T-helper 1 cell treated with Interleukin-12 subunit alpha and Interleukin-12 subunit beta and Interleukin-4 antibody, amounts not matched to agents 30 ng/mL and 1 ng/mL, for 36 hours (primary cell): ENCODE results near the gene ITPRIPL1. TPM values are rescaled to one million over a fixed set of nuclear protein-coding genes. Genes with fewer than 3 reads are reported as not detected.

Source experiments
- intact Hi-C: fragments of 100-400 bp; cut with micrococcal nuclease; formaldehyde crosslinking; loops from one replicate; pipeline ENCODE4 v1.15.1; 2024
- total RNA-seq: library from RNA; stranded (reverse); gene quantifications from 2 replicates; pipeline ENCODE4 v1.2.3, GENCODE V29; 2022

ITPRIPL1 gene
- total RNA-seq, 1 donor from 2014 or later, result 40.8 TPM

DNA sequence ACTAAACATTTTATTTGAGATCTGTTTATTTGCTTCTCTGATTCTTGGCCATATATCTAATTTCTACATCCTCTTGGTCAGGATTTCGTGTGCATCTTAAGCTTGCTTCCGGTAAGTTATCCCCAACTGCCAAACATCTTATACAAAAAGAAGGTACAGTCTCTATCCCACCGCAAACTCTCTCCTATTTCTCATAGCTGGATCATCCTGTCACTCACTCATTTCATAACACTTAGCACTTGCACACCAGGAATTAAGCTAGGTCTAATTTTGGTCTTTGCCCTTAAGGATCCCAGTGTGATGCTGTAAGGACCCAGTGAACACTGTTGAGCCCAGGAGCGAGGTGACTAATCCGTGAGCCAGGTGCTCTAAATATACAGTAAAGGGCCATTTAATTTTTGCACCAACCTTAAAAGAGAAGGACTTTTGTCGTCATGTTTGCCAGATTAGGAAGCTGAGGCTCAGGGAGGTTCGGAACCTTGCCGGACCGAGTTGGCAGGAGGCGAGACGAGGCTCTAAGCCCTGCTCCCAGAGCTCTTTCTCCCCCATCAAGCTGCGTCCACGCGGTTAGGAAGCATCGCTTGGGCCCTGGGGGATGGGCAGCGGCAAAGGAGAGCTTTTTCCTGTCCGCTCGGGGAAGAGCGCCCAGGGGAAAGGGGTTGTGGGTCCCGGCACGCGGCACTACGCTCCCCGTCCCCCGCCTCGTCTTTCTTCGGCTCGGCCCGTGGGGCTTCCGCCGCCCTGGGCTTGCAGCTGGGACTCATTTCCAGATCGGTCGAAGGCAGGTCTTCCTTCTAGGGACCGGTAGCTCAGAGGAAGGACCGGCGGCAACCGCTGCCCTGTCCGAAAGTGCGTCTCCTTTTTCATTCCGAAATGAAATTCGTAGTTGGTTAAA is 4.1 kb upstream of the ITPRIPL1 start:
- intact Hi-C loops, result loop anchor here (1.0 to 10.0 kb wide), 8 partner anchors 14 to 644 kb away; partner anchors contain the start of genes CNNM3, DUSP2, KANSL3 and LMAN2L

GRCh38 chr2:96323849-96324248 is 1.3 kb upstream of the ITPRIPL1 start:
- intact Hi-C loops, result loop anchor here (2.0 to 10.0 kb wide), 6 partner anchors 57 to 641 kb away; partner anchors contain the start of genes CIAO1, CNNM3, DUSP2 and KANSL3

DNA sequence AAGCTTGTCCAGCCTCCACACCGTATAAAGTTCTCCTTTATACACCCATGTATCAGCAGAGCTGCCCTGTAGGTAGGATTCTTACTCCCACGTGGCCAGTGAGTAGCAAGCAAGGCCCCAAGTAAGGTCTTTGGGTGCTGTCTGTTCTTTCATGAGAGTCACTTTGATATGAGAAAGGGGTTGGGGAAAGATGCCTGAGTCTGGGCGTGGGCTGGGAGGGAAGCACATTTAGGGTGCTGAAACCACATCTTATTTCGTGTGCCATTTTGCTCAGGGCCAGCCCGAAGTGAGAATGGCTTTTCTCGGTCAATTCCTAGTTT is 436 bp upstream of the ITPRIPL1 start:
- intact Hi-C loops, result loop anchor here (1.0 to 10.0 kb wide), 7 partner anchors 19 to 640 kb away; partner anchors contain the start of genes CIAO1, CNNM3, DUSP2 and KANSL3

DNA sequence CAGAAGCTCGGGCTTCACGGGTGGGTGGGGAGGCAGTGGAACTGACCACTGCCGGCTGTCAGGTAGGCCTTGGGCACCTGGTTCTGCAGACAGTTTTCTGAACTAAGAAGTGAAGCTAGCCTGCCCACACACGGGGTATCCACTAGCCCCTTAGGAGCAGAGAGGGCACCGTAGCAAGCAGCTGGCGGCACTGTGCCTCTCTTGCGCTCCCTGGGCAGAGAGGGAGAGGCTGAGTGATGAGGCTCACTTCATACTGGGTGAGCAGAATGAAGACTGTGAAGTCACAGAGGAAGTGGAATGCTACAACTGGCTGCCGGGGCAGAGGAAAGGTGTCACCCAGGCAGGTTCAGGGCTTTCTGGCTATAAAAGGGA is 753 bp downstream of the ITPRIPL1 start:
- intact Hi-C loops, result loop anchor here (1.0 to 10.0 kb wide), 4 partner anchors 9 to 639 kb away; partner anchors contain the start of genes CIAO1, NCAPH and SNRNP200

GRCh38 chr2:96326564-96326963 is 1.4 kb downstream of the ITPRIPL1 start:
- intact Hi-C loops, result loop anchor here (1.0 to 10.0 kb wide), 2 partner anchors 9 to 638 kb away; partner anchors contain the start of gene NCAPH

GRCh38 chr2:96326990-96327820 is 2.1 kb downstream of the ITPRIPL1 start:
- intact Hi-C loops, result loop anchor here (1.0 to 10.0 kb wide), 2 partner anchors 8 to 638 kb away; partner anchors contain the start of gene NCAPH

DNA sequence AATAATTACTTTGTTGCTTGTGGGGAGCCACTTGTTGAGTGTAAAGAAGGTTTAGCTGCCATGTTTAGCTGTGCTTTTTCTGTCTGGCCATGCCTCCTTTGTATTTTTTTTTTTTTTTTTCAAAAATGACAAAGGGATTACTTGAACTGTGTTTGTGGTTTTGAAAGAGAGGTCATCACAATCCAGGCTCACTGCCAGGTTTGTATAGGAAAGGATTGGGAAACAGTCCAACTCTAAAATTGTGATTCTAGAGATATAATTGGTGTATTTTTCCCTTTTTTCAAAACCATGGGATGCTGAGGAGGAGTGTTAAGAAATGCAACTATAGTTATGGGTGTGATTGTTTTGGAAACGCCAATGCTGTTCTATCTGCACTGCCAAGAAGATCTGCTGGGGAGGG is 4.3 kb downstream of the ITPRIPL1 start:
- intact Hi-C loops, result loop anchor here (10.0 kb wide), 1 partner anchor 635 kb away; no protein-coding TSS in a partner anchor

DNA sequence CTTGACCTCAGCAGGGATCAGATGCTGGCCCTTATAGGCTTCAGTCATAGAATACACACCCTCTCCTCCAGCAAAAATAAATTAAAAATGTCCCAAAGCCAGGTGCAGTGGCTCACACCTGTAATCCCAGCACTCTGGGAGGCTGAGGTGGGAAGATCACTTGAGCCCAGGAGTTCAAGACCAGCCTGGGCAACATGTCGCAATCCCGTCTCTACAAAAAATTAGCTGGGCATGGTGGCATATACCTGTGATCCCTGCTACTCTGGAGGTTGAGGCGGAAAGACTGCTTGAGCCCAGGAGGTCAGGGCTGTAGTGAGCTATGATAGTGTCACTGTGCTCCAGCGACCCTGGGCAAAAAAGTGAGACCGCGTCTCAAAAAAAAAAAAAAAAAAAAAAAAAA is 4.8 kb downstream of the ITPRIPL1 start:
- intact Hi-C loops, result loop anchor here (10.0 kb wide), 1 partner anchor 635 kb away; no protein-coding TSS in a partner anchor

DNA sequence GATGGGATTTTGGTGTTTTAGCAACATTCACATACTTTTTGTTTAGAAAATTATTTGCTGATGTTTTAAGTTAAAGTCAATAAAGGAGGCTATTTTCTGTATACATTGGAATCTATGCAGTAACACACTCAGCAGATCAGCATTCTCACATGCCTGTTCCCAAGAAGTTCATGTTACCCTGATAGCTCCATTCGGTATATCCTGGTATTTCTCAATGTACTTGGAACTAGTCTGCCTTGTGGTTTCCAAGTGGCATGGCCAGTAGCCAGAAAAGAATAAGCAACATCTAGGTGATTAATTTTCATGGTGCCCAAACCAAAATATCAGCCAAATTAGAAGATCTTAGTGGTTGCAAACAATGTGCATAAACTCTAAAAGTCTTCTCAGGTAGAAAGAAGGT is 5.3 kb downstream of the ITPRIPL1 start:
- intact Hi-C loops, result no loop called here

DNA sequence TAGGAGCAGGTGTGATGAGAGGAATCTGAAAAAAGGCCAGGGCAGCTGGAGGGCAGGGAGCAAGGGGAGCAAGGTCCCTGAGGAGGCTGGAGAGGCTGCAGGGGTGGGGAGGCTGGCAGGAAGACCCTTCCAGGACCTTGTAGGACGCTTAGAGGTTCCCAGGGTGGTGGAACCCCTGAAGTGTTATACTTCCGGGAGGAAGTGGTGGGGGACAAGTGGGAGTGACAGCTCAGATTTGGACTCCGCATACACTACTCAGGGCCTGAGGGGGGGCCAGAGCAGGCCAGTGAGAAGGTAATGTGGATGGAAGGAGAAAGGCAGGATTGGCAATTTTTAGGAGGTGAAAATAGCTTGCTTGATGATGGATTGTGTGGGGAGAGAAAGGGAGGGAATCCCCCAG is 8.6 kb downstream of the ITPRIPL1 start:
- intact Hi-C loops, result no loop called here

DNA sequence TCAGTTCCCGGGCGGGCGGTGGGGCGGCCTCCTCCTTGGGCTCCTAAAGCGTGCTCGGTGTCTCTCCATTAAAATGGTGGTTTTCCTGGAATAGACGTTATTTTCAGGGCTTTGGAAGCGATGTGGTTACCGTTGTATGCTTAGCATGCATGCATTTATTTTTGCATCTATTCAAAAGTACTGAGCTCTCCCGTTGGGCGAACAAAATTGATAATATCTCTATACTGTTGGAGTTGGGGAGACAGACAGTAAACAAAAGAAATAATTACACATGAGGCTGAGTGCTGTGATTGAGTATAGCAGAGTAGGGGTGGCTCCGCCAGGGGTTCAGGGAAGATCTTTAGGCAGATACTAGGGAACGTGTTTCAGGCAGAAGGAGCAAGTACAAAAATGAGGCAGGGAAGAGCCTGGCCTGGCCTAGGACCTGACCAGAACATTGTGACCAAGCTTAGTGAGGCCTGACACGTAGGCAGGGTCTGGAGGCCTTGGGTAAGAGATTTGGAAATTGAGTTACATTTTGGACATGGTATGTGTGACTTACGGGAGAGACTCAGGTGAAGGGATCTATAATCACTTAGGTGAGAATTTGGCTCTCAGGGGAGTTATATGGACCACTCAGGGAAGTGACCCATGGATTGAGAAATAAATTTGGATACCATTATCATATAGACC is 11.1 kb downstream of the ITPRIPL1 start:
- intact Hi-C loops, result loop anchor here (1.0 to 5.0 kb wide), 9 partner anchors 8 to 481 kb away; partner anchors contain the start of genes CIAO1, CNNM3, CNNM4 and DUSP2

- intact Hi-C loops, result loop anchor here (1.0 to 5.0 kb wide), 9 partner anchors 7 to 480 kb away; partner anchors contain the start of genes CIAO1, CNNM3, CNNM4 and DUSP2
Measured at GRCh38 chr2:96336873-96337272, 11.8 kb downstream of the ITPRIPL1 start.

DNA sequence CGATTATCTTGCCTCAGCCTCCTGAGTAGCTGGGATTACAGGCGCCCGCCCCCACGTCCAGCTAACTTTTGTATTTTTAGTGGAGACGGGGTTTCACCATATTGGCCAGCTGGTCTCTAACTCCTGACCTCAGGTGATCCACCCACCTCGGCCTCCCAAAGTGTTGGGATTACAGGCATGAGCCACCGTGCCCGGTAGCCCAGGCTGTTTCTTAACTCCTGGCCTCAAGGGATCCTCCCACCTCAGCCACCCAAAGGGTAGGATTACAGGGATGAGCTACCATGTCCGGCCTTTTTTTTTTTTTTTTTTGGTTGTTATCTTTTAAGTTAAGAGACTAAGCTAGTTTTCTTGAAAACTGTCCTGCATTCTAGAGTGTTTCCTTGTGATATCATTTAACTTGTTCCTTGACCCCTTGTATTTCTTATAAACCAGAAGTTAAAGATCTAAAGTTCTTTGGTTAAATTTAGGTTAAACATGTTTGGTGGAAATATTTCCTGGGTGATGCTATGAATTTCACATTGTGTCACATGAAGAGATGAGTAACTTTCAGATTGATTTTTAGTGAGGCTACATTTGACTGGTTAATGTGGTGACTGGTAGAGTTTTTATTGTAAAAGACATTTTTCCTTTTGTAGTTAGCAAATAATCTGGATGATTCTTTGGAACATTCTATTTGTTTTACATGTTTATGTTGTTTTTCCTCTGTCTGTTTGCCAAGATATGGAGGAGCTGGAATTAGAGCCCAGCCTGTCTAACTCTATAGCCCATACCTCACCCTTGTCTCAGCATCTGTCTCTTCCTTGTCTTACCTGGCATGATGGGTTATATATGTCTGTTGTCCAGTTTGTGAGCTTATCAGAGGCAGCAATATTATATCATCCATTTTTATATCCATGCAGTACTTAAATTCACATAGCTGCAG is 15.6 kb downstream of the ITPRIPL1 start:
- intact Hi-C loops, result no loop called here

- intact Hi-C loops, result no loop called here
Measured at GRCh38 chr2:96341641-96342040, 16.5 kb downstream of the ITPRIPL1 start.

DNA sequence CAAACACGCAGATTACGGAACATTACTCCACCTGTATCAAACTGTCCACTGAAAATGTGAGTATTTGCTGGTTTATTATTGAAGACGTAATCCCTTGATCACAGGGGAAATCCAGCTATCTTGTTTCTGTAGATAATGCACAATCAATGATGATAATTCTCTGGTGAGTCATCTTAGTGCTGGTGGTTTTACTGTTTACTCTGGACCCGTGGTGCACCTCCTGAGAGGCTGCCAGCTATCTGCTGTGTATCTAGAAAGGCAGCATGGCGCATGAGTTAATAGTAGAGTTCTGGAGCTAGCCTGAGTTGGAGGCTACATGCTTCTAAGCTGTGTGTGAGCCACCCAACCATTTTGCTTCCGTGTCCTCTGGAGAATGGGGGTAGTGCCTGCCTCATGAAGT is 17.0 kb downstream of the ITPRIPL1 start:
- intact Hi-C loops, result no loop called here

- intact Hi-C loops, result loop anchor here (1.0 to 2.0 kb wide), 2 partner anchors 8 to 39 kb away; partner anchors contain the start of gene SNRNP200
Measured at GRCh38 chr2:96344011-96344410, 18.9 kb downstream of the ITPRIPL1 start.

DNA sequence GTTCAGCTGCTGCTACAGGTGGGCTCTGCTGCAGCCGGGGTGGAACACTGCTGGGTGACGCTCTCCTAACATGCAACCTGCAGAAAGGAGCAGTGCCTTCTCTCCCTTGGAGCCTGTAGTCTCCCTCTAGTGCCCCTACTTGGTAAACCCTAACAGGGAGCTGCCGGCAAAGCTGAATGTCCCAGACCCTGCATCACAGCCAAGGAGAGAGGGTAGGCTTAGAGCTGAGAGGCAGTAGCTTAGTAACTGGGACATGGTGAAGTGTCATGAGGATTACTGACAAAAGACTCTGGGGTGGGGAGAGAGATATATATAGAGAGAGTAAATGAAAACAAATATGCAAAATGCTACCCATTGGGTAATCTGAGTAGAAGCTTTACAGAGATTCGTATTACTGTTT is 20.3 kb downstream of the ITPRIPL1 start:
- intact Hi-C loops, result loop anchor here (2.0 kb wide), 1 partner anchor 41 kb away; the partner anchor contains the start of gene SNRNP200

DNA sequence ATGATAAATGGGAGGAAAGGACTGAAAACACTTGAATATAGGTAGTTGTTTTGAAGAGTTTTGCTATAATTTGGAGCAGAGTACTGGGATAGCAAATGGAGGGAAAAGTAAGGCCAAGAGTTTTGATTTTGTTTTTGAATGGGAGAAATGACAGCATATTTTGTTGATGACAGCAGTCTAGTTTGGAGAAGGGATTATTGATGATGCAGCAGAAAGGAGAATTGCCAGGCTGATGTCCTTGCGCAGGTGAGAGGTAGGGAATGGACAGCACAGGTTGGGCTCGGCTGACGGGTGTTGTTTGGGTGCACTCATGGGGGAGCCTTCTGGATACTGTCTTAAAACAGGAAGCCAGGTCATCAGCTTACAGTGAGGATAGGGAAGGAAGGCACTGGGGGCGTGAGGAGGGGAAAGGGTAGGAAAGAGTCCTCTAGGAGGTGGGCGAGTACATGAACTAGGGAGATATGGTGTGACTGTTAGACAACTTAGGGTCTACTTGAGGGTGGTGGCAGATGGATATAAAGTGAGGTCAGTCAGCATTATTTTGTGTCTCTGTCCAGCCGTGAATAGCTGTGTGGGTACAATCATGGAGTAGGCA is 20.8 kb downstream of the ITPRIPL1 start:
- intact Hi-C loops, result loop anchor here (2.0 kb wide), 1 partner anchor 41 kb away; the partner anchor contains the start of gene SNRNP200

DNA sequence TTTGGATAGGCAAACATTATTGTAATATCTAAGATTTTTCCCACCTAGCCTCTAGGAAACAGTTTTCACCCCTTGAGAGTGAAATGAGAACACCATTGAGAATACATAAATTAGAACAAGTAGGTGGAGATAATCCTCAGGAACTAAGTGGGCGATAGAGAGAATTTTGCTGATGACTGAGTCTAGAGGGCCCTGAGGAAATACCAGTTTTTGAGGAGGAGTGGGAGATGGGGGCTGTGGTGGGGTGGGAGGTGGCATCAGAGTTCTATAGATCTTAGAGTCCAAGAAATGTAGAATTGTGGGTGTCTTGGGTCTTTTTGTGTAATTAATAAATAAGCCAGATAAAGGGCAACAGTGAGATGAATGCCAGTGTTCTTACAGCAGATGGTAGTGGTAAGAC is 22.3 kb downstream of the ITPRIPL1 start:
- intact Hi-C loops, result no loop called here
